HG03558 (cell line): ENCODE measurements around the gene KLB.
"Not testable (repeated sequence)": the region's sequence is repeated elsewhere in the genome, so short reads cannot be mapped to it uniquely, and the experiment has no call there.

Experiments used
- ATAC-seq: cut with Tn5 transposase; IDR thresholded peaks from one replicate; pipeline ENCODE4 v1.9.1; 2021; ENCODE audit warnings: moderate number of reproducible peaks; ENCODE audit not compliant: unreplicated experiment; ENCODE audit errors: extremely low read depth

Gene KLB

GRCh38 chr4:39456946-39457763 lies 50.4 kb downstream of the KLB start:
- ATAC-seq, result no peak

DNA sequence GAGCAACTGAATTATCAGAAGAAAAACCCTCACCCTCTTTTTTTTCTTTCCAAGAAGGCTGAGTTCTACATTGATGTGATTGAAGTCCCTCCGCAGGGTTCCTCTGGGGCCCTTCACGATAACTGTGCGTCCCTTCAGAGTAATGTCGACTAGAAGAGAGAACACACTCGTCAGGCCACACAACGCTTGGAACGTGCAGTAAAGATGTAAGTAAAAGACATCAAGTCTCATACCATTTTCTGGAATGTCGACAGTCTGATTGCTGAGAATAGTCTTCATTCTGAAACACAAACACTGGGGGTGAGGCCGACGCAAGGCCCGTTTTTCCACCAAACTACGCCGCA lies 51.4 kb downstream of the KLB start:
- ATAC-seq, result not testable (repeated sequence)

DNA sequence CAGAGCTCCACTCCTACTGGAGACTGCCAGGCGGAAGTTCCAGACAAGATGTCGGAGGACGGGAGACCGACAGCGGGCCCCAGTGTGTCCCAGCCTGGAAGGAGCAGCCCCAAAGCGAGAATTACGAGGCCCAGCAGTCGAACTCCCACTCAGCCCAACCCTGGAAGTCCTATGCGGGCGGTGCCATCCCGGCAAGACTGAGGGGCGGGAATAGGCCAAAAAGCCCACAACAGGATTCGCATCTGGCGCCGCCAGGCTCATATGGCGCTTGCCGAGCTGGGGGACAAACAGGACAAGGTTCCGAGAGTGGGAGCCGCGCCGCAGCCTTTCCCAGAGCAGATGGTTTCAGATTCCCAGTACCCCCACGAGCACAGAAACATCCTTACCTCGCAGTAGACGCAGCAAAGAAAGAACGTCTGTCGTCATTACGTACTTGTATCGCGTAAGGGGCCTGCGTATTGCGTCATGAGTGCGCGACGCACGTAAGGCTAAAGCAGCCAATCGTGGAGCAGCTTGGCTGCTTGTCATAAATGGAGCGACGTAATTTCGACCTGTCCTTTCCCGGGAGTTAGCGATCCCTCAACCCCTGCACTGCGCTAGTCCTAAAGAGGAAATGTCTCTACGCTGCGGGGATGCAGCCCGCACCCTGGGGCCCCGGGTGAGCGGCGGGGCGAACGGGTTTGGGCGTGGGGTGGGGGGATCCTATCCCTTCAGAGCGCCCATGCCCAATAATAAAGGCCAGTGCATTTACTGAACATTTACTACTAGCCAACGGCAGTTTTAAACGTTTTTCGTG lies 52.0 kb downstream of the KLB start, which contains the start of the genes LIAS and RPL9:
LIAS (plus strand) TSS at position 552 of the 796 bp plus-strand sequence; CDS start at position 614, 62 bp downstream.
RPL9 (minus strand) TSS at position 418 of the 796 bp plus-strand sequence. CDS start 483 bp downstream, outside the sequence.
- ATAC-seq, result peak; percentile 68

- ATAC-seq, result no peak
Observed at GRCh38 chr4:39464886-39465501, 58.3 kb downstream of the KLB start.

DNA sequence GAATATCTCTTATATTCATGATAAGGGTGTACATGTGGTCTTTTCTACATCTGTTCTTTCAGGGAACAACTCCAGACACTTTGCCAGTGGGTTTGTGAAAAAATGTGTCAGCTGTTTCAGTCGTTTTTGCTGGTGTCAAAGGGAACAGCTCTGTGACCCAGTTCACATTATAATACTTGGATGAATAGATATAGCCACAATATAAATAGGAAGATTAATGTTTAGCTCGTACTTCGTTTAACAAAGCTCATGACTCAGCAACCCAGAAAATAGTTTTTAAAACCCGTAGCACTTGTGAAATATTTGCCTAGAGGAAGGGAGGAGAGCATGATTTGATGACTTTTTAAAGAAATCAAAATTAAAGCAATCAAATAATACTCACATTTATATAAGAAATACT lies 60.0 kb downstream of the KLB start:
- no peak for ATAC-seq

- ATAC-seq, result no peak
Observed at GRCh38 chr4:39467464-39467863, 60.7 kb downstream of the KLB start.

DNA sequence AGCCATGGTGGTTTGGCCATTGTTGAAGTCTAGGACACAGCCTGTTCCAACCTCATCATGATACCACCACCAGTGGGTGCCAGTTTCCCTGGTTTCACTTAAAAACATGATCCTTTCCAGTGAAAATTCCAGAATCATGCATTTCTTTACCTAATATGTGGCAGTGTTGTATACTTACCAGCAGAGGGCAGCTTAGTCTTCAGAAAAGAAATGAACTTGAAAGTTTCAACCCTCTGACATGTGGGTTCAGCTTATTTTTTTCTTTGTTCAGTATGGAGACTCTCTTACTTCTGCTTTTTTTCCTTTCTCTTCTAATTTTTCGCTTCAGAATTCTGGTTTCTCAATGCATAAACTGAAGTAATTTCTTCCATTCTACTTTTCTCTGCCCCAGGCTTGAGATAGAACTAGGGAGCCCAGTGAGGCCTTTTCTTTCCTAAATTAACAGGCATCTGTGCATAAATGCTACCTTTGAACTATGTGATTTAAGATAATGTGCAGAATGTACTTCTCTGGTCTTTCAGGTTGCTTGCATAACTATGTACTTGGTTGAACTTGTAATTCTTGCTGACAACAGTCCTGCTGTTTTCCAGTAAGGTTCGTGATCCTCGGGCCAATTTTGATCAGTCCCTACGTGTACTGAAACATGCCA lies 62.8 kb downstream of the KLB start:
- no peak for ATAC-seq

- no peak for ATAC-seq
Observed at GRCh38 chr4:39470402-39470801, 63.7 kb downstream of the KLB start.

GRCh38 chr4:39472396-39472795 lies 65.7 kb downstream of the KLB start:
- no peak for ATAC-seq

DNA sequence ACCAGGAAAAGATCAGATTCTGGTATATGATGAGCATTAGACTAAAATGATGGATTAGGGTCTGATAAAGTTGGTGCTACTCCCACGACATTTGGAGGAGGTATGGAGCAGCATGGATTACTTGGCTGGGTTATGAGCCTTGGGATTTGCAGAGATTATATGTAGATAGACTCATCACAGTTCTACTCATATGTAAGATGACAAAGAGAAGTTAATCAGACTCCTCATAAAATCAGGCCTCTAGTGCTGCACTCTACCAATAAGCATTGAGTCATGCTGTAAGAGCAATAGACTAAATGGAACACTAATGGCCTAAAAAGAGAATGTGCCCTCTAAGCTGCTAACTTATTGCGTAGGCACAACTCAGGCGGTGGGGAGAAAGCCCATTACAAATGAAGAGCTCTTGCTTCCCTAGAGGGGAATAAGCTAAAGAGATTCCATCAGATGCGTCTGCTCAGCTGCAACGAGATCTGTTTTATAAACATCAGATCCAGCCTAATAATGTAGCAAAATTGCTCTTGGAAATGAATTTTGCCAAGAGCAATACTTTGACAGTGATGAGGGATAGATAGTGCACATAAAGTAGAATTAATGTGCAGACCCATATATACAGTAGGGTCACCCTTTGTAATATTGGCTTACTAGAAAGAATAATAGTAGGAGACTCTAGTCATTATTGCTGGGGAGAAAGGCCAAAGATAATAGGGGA lies 69.6 kb downstream of the KLB start:
- no peak for ATAC-seq

DNA sequence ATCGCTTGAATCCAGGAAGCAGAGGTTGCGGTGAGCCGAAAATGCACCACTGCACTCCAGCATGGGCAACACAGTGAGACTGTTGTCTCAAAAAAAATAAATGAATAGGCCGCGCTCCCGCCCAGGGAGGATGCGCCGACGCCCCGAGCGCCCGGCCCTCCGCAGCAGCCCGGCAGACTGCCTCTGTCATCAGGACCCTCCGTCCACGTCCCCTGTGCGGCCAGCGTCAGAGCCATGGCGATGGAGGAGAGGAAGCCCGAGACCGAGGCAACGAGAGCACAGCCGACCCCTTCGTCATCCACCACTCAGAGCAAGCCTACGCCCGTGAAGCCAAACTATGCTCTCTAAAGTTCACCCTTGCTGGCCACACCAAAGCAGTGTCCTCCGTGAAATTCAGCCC lies 73.5 kb downstream of the KLB start:
- no peak for ATAC-seq

DNA sequence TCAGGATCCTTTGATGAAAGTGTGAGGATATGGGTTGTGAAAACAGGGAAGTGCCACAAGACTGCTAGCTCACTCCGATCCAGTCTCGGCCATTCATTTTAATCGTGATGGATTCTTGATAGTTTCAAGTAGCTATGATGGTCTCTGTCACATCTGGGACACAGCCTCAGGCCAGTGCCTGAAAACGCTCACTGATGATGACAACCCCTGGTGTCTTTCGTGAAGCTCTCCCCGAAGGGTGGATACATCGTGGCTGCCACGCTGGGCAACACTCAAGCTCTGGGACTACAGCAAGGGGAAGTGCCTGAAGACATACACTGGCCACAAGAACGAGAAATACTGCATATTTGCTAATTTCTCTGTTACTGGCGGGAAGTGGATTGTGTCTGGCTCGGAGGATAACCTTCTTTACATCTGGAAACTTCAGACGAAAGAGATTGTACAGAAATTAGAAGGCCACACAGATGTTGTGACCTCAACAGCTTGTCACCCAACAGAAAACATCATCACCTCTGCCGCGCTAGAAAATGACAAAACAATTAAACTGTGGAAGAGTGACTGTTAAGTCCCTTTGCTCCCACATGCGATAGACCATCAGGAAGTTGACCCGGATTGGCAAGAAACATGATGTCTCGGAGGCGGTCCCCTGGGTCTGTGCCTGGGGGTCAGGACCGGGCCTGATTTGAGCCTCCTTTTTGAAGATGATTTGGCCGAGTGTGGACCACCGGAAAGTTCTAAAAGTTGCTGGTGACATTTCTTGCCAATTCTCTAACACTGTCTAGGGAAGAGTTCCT lies 74.4 kb downstream of the KLB start:
- ATAC-seq, result no peak

GRCh38 chr4:39484582-39485272 lies 78.0 kb downstream of the KLB start:
- no peak for ATAC-seq

GRCh38 chr4:39486221-39486804 lies 79.6 kb downstream of the KLB start:
- no peak for ATAC-seq

GRCh38 chr4:39490322-39490721 lies 83.6 kb downstream of the KLB start:
- ATAC-seq, result no peak

DNA sequence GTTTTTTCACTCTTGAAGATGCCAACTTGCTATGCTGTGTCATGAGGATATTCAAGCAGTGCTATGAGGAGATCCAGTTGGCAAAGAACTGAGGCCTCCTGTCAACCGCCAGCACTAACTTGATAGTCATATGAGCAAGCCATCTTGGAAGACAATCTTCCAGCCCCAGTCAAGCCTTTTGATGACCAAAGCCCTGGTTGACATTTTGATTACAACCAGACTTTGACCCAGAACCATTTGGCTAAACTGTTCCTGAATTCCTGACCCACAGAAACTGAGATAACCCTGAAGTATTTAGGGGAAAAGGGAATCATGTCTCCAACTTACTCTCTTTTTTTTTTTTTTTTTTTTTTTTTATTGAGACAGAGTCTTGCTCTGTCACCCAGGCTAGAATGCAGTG lies 87.6 kb downstream of the KLB start:
- no peak for ATAC-seq

GRCh38 chr4:39495446-39496213 lies 88.9 kb downstream of the KLB start:
- no peak for ATAC-seq
